ENCODE results near the gene SDK2.

SDK2 gene, protein sequence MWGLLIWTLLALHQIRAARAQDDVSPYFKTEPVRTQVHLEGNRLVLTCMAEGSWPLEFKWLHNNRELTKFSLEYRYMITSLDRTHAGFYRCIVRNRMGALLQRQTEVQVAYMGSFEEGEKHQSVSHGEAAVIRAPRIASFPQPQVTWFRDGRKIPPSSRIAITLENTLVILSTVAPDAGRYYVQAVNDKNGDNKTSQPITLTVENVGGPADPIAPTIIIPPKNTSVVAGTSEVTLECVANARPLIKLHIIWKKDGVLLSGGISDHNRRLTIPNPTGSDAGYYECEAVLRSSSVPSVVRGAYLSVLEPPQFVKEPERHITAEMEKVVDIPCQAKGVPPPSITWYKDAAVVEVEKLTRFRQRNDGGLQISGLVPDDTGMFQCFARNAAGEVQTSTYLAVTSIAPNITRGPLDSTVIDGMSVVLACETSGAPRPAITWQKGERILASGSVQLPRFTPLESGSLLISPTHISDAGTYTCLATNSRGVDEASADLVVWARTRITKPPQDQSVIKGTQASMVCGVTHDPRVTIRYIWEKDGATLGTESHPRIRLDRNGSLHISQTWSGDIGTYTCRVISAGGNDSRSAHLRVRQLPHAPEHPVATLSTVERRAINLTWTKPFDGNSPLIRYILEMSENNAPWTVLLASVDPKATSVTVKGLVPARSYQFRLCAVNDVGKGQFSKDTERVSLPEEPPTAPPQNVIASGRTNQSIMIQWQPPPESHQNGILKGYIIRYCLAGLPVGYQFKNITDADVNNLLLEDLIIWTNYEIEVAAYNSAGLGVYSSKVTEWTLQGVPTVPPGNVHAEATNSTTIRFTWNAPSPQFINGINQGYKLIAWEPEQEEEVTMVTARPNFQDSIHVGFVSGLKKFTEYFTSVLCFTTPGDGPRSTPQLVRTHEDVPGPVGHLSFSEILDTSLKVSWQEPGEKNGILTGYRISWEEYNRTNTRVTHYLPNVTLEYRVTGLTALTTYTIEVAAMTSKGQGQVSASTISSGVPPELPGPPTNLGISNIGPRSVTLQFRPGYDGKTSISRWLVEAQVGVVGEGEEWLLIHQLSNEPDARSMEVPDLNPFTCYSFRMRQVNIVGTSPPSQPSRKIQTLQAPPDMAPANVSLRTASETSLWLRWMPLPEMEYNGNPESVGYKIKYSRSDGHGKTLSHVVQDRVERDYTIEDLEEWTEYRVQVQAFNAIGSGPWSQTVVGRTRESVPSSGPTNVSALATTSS (N-terminal part only)

DNA sequence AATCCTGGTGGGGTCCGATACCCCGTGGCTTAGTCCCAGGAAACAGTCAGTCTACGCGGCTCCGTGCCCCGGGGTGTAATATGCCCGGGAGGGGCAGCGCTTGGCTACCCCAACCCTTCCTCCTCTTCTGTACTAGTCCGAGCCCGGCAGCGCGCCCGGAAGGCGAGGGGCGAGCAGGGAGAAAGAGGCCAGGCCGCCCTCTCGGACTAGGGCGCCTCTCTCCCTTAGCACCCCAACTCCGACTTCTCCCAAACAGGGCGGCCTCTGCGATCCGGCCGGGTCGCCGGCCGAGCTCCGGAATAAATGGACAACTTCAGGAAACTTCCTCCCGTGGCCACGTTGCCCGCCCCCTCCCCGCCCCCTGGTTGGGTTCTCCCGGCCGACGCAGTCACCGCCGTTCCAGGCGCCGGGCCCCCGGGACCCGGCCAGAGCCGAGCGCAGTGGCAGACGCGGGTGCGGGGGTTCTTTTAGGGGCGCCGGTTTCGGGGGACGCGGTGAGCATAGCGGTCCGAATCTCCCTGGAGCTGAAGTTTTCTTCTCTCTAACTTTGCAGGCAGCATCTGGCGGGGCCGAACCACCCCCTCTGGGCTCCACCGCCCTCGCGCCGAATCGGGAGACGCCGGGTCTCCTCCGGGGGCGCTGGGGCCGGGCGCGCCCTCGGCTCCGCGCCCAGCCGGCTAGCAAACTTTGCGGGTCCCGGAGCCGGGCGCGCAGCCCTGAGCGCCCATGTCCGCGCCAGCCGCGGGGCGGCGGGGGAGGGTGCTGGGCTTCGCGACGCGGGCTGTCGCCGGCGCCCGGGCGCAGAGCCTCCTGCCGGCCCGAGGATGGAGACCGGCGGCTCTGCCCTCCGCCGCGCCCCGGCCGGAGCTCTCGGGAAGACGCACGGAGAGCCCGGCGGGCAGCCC lies at the start of gene SDK2:
SDK2 (minus strand) TSS at position 301 of the 905 bp plus-strand sequence. CDS start 357 bp downstream, outside the sequence.
- peak; percentile 10 for DNase-seq

DNA sequence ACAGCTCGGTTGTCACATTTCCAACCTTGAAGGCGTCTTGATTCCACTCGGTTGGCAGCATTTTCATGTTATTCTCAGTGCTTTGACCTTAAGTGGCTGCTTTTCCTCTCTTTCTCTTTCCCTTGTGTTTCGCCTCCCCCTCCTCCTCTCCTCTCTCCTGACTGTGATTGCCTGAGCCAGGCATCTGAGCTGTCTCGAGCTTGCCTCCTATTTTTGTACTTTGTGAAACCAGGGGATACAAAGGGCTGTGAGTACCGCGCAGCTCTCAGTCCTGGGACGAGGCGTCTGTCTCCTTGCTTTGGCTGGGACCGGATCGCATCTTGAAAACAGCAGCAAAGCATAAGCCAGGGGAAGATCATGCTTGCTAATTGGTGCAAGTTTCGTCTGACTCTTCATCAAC lies 48.8 kb upstream of the SDK2 start:
- no peak for DNase-seq

DNA sequence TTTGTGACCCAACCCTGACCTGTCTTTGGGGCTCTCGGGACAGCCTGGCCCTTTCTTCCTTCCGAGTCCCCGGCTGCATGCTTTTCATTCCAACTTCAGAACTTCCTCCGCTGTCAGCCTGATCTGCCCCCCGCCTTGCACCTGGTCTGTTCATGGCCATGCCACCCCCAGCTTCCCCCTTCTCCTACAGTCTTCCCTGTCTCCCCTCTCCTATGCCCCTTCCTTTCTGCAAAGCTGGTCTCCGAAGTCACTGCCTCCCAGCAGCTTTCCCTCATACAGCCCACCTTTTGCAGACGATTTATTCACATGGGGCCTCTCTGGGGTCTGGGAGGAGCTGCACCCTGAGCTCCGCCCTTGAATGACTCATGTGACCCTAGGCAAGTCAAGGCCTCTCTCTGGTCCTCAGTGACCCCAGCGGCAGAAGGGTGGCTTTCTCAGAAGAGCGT lies 47.1 kb upstream of the SDK2 start:
- DNase-seq: no peak

DNA sequence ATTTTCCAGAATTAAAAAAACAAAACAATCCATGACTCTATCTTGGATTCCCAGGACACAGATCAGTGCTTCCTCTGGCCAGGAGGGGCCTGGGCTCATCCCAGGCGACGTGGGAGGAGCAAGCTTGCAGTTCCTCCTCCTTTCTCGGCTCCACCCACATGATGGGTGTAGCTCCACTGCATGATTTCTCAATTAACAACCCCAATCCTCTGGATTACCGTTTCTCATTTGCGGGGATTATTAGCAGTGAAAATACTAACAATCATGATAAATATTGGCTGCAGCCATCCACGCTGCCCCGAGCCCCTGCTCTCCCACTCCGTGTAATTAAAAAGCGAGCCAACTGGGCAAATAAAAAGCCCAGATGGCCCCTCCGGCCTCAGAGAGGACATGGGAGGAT lies 46.4 kb upstream of the SDK2 start:
- no peak for DNase-seq

DNA sequence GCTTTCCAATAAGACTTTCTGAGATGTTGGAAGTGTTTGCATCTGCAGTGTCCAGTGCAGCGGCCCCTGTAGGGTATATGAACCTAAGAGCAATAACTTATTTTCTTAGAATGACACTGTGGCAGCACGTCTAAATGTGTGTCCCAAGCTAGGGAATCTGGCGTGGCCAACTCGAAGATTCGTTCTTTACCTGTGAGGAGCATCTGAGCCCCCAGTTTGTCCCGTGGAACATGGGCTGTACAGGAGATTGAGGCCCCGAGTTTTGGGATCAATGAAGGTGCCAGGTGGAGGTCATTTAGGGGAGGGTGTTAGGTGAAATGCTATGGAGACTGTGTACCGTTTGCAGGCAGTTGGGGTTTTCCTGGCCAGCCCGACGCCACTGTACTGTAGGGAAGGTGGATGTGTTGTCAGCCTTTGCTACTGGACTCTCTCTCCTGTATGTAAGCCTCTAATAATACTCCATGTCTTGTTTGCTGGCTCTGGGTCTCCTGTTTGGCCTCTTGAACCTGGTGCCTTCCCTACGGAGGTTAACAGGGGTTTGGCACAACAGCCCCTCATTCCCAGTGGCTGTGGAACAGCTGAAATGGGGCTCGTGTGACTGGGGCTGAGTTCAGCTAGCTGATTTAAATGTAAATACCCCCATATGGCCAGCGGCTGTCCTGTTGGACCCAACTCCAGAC lies 45.5 kb upstream of the SDK2 start:
- DNase-seq: no peak

DNA sequence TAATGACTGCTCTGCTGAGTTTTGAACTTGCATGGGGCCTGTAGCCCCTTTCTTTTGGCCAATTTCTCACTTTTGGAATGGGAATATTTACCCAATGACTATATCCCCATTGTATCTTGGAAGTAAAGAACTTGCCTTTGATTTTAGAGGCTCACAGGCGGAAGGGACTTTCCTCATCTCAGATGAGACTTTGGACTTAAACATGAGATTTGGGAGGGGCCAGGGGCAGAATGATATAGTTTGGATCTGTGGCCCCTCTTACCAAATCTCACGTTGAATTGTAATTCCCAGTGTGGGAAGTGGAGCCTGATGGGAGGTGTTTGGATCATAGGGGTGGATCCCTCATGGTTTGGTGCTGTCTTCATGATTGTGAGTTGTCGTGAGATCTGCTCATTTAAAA lies 42.7 kb upstream of the SDK2 start:
- no peak for DNase-seq

DNA sequence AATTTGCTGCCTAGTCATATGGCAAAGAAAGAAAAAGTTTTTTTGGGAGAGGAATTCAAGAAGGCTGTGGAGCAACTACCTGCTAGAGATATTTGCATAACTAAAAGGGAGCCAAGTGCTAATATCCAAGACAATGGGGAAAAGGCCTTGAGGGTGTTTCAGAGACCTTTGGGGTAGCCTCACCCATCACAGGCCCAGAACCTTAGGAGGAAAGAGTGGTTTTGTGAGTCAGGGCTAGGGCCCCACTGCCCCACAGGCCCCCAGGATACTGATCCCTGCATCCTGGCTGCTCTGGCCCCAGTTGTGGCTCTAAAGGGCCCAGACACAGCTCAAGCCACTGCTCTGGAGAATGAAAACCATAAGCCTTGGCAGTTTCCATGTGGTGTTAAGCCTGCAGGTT lies 41.9 kb upstream of the SDK2 start:
- DNase-seq: no peak

DNA sequence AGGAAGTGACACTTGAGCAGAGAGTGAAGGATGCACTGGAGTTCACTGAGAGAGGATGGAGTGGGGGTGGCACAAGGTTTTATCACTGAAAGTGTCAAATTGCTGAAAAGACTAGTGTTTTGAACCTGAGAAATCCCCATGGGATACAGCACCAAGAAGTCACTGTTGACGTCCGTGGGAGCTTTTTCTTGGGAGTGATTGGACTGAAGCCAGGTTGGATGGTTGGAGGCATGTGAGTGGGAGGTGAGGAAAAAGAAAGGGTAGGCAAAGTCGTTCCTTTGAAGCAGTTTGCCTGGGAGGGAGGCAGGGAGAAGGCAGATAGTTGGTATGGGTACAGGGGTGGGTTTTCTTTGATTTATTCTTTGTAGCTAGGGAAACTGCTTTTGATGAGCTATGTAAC lies 39.9 kb upstream of the SDK2 start:
- DNase-seq: no peak

DNA sequence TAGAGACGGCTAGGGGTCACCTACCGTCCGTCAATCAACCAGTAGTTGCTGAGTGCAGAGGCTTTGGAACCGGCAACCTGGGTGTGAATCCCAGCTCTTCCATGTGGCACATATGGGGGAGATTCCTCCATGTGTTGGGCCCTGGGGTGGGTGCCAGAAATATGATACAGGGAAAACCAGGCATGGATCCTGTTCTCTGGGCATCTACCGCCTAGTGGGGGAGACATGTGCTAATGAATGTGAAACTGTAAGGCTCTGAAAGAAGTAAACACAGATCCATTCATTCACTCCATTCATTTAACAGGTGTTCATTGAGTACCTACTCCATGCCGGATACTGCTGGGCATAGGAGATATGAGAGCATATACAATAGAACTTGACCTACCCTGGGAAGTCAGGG lies 39.5 kb upstream of the SDK2 start:
- DNase-seq: no peak

DNA sequence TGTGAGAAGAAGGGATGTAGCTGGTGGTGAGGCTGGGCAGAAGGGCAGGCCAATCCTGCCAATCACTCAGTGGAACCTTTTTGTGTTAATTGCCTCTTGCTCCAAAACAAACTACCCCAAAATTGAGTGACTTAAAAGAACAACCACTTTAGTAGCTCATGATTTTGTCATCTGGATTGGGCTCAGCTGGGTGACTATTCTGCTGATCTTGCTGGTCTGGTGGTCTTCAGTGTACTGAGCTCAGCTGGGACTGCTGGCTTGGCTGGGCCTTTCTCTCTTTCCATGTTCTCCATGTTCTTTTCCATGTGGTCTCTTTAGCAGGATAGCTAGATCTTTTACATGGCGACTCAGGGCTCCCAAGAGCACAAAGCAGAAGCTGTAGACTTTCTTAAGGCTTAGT lies 37.7 kb upstream of the SDK2 start:
- DNase-seq: no peak

DNA sequence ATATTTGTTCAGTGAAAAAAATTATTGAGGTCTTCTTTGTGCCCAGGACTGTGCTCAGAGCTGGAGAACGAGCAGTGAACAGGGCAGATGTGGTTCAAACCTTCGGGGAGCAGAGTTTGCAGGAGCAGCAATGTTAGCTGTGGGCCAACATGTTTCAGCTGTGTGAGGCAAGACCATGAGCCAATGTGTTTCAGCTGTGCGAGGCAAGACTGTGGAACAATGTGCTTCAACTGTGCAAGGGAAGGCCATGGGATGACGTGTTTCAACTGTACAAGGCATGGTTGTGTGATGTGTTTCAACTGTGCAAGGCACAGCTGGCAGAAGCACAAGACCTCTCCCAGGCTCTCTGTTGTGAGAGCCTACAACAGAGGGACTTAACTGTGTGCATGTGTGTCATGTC lies 35.2 kb upstream of the SDK2 start:
- DNase-seq: no peak

DNA sequence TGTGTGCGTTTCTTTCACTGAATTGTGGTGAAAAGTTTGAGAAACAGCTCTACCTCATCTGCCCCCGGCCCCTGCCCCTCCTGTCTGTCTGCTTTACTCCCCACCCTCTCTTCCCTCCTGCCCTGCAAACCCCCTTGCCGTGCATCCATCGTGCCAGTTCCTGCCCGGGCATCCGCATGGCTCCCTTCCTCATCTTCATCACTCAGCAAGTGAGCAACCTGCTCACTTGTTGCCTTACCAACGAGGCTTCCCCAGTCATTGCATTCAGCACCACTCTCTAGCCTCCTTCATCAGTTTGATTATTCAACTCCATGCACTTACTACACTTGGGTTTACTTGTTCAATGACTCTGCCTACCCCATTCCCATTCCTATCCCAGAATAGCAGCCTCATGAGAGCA lies 34.8 kb upstream of the SDK2 start:
- DNase-seq: no peak

DNA sequence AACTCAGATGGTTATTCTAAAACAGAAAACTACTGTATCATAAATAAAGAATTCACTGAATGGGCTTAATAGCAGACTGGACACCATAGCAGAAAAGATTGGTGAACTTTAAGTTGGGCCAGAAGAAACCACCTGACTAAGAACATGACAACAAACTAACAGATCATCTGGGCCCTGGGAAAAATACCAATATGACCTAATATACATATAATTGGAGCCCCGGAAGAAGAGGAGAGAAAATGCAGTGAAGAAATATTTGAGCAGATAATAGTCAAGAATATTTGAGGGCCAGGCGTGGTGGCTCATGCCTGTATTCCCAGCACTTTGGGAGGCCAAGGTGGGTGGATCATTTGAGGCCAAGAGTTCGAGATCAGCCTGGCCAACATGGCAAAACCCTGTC lies 25.5 kb upstream of the SDK2 start:
- no peak for DNase-seq

DNA sequence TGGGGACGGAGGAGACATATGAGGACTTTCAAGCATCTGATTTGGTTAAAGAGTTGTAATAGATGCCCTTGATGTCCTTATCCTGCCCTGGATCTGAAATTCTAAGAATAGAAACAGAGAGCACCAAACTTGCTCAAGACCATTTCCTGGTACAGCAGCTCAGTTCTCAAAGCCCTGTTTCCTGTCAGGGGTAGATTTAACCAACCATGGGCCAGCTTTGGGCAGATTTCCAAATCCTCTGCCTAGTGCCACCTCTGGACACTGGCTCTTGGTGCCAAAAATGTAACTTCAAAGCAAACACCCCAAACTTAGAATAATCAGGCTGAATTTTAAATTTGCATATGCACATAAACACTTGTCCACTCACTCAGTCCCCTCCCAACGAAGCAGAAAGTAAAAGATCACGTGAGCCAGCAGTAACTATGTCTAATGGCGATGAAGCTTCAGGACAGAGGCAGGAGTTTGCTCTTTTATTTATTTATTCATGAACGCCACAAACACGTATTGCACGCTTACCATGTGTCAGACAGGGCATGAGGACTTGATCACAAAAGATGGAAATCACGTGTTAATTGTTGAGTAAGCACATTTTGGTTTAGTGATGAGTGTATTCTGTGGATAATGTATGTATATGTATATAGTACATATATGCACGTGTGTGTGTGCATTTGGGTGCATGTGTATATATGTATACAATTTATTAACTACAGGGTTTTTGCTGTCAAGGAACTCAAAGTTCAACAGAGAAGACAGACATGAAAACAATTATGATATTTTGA lies 23.1 kb upstream of the SDK2 start:
- DNase-seq: no peak

DNA sequence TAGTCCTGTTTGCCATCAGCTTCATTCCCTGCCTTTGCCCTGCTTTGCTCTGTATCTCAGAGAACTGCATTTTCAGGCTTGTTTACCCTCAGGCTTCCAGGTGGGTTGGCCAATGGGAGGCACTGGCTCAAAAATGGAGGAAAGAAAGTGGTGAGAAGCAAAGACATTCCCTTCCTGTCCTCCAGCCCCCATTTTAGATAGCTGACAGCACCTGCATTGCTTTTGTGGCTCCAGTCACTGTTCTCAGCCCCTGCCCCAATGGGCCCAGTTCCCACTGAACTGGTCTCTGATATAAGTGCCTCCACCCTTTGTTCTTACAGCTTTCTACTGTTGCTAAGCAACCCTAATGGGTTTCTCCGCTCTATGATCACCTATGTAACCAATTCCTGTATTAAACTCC lies 19.4 kb upstream of the SDK2 start:
- no peak for DNase-seq

DNA sequence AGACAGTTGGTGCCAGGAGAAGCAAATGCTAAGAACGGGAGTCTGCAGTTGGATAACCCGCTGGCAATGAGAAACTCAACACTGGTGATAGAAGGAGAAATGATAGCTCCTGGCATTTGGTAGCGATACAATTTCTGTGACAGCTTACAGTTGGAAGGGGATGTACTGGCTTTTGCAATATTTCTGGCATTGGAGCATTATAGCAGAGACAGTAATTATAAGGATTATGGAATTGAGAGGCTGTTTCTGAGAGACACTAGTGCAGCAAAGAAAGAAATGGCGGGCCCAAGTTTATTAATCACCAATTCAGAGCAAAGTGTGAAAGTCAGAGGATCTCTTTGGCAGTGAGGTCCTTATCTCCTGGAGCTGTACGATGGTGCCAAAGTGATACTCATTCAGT lies 16.1 kb upstream of the SDK2 start:
- no peak for DNase-seq

DNA sequence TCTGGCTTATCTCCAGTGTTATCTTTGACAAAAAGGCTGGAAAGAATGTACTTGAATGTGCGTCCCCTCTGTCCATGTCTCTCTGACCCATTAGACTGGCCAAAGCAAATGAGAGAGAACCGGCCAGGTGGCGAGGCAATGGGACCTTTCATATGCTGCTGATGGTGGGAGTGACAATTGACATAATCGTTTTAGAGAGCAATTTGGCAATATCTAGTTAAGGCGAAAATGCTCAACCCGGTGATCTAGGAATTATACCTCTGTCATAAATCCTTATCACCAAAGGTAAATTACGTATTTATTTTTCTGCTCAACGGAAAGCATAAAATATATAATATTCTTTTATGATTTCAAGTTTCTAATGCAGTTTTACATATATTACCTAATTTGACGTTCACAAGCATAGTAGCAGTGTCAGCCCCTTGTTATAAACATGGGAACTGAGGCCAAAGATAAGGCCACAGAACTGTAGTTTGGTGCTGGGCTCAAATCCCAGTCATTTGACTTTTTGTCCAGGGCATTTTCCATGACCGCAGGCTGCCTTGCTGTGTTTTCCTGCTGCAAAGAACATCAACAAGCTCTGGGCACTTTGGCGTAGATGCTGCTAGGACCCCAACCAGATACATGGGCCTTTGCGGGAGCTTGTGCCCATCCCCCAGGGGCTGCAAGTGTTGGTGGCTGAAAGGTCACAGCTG lies 14.7 kb upstream of the SDK2 start:
- no peak for DNase-seq

DNA sequence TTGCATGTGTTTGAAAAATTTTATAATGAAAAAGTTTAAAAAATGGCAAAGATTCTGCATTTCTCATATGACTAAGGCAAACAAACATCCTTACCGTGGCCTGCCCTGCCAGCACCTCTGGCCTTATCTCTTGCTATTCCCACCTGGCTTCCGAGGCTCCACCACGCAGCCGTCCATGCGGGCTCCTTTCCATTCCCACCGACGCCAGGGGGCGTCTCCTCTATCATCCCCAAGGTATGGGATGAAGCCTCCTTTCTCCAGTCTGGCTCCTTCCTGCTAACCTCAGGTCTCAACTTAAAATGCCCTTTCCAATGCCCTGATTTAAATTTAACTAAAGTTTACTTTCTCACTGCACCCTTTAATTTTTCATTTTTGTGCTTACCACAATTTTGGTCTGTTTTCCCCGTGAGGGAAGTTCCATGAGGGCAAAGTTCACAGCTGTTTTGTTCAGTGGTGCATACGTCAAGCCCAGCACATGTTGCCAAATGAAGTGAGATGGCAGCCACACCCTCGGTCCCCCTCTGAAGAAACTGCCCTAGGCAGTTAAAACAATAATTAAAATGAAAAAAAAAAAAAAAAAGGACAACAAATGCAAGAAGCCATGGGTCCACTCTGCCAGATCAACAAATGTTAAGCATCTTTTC lies 13.3 kb upstream of the SDK2 start:
- peak; percentile 42 for DNase-seq

DNA sequence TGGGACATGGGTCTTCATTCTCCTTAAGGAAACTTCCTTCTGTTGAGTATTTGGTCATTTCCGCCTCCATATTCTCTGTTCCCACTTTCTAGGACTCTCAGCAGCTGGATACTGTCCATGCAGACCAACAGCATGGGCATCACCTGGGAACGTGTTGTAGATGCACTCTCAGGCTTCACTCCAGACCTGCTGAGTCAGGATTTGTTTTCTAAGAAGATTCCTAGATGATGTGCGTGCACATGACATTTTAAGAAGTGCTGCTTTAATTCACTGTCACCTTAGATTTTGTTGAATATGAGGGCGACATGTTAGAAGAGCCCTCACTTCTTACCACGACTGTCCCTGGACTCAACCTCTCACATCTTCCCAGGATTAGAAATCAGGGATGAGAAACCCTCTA lies 10.0 kb upstream of the SDK2 start:
- no peak for DNase-seq

DNA sequence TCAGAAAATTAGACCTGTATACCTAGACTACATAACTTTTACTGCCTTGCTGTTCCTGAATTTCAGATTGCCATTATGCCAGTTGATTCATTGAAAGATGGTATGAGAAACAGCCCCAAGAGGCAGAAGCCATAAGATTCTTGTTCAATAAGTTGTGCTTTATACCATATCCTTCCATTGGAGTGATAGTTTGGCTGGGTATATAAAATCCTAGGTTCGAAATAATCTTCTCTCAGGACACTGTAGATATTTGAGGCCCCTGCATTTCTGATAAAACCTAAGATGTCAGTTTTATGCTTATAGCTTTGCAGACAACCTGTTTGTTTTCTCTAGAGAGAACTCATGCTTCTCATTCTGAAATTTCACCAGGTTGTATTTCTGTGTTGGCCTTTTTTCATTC lies 9.6 kb upstream of the SDK2 start:
- DNase-seq: no peak

Data from fibroblast of skin of right biceps (primary cell).